DND-41 (cell line): ENCODE results near the gene MAGEA1.

Source experiments
- ATAC-seq: fragments of 200-7000 bp; cut with Tn5 transposase; 3 replicates; pipeline ENCODE4 v1.9.1; 2021; ENCODE audit warnings: low read depth; ENCODE audit not compliant: insufficient read depth
- DNase-seq: peaks from one replicate; pipeline ENCODE4 v3.0.0-alpha.2; 2020
- H2AFZ ChIP-seq: 2 replicates; pipeline ENCODE4 v1.6.0; 2012; ENCODE audit warnings: low read depth, low read length
- H3K27ac ChIP-seq: 2 replicates; pipeline ENCODE4 v1.5.1; 2012; ENCODE audit warnings: low read length, inconsistent platforms
- H3K27me3 ChIP-seq: fragments of 200-600 bp; sonication (generic); 2 replicates; pipeline ENCODE4 v1.6.0; 2012; ENCODE audit warnings: low read length, mild to moderate bottlenecking, inconsistent platforms; ENCODE audit not compliant: insufficient read depth, poor library complexity
- H3K36me3 ChIP-seq: 2 replicates; pipeline ENCODE4 v1.5.1; 2012; ENCODE audit warnings: low read length, inconsistent platforms; ENCODE audit not compliant: insufficient read depth
- H3K4me1 ChIP-seq: 2 replicates; pipeline ENCODE4 v1.5.1; 2012; ENCODE audit warnings: mild to moderate bottlenecking, low read length; ENCODE audit not compliant: insufficient read depth
- H3K4me2 ChIP-seq: 2 replicates; pipeline ENCODE4 v1.6.0; 2012; ENCODE audit warnings: mild to moderate bottlenecking, moderate library complexity, low read length, inconsistent platforms; ENCODE audit not compliant: insufficient read depth
- H3K4me3 ChIP-seq, 2 experiments: fragments of 200-600 bp in 1 of 2; shearing (Covaris generic) in 1 of 2; 2 replicates each; pipeline ENCODE4 v1.5.1; 2012 to 2016; ENCODE audit warnings: inconsistent platforms in 2 of 2, low read length in 2 of 2, mild to moderate bottlenecking in 2 of 2, low read depth in 1 of 2, moderate library complexity in 1 of 2
- H3K79me2 ChIP-seq: 2 replicates; pipeline ENCODE4 v1.6.0; 2012; ENCODE audit warnings: low read length, inconsistent platforms; ENCODE audit not compliant: insufficient read depth
- H3K9ac ChIP-seq: 2 replicates; pipeline ENCODE4 v1.6.0; 2012; ENCODE audit warnings: low read depth, mild to moderate bottlenecking, inconsistent platforms, low read length, moderate library complexity
- H3K9me3 ChIP-seq: 2 replicates; pipeline ENCODE4 v1.5.1; 2012; ENCODE audit warnings: low read length, moderate library complexity, mild to moderate bottlenecking, inconsistent platforms; ENCODE audit not compliant: insufficient read depth, severe bottlenecking
- H4K20me1 ChIP-seq: 2 replicates; pipeline ENCODE4 v1.6.0; 2012; ENCODE audit warnings: low read length; ENCODE audit not compliant: insufficient read depth
- CTCF ChIP-seq: IDR thresholded peaks from 2 replicates; pipeline ENCODE4 v1.5.1; 2012; ENCODE audit warnings: borderline replicate concordance, low read length, moderate library complexity, mild to moderate bottlenecking; ENCODE audit not compliant: poor library complexity, severe bottlenecking; ENCODE audit errors: extremely low read depth
- EZH2 ChIP-seq: IDR thresholded peaks from 3 replicates; pipeline ENCODE4 v1.6.1; 2012; ENCODE audit warnings: borderline replicate concordance, low read depth, mild to moderate bottlenecking, moderate library complexity, low read length, inconsistent platforms; ENCODE audit not compliant: severe bottlenecking

The MAGEA1 gene

GRCh38 chrX:153216926-153217325 lies 37.8 kb downstream of the MAGEA1 start:
- no peak overlapping the region for H3K9ac ChIP-seq
- no peaks in the 10 kb centered on the region for H4K20me1 ChIP-seq
- H2AFZ ChIP-seq, result no peak overlapping the region
- no peaks in the 10 kb centered on the region for H3K36me3 ChIP-seq
- no peaks in the 10 kb centered on the region for H3K79me2 ChIP-seq
- no peak overlapping the region for H3K4me2 ChIP-seq
- H3K4me1 ChIP-seq, result no peaks in the 10 kb centered on the region
- DNase-seq, result no peak
- H3K27ac ChIP-seq, result no peak overlapping the region
- H3K4me3 ChIP-seq, result no peak overlapping the region
- ATAC-seq, result no peak
- H3K9me3 ChIP-seq, result no peaks in the 10 kb centered on the region
- H3K27me3 ChIP-seq, result no peaks in the 10 kb centered on the region
- TF ChIP-seq CTCF, result no peak
- TF ChIP-seq EZH2, result no peak

- no peak overlapping the region for H3K4me3 ChIP-seq
- H3K36me3 ChIP-seq, result no peaks in the 10 kb centered on the region
- ATAC-seq, result no peak
- H3K79me2 ChIP-seq, result no peaks in the 10 kb centered on the region
- no peaks in the 10 kb centered on the region for H3K4me1 ChIP-seq
- H2AFZ ChIP-seq, result no peak overlapping the region
- H4K20me1 ChIP-seq, result no peaks in the 10 kb centered on the region
- no peak for DNase-seq
- no peak overlapping the region for H3K9ac ChIP-seq
- H3K27ac ChIP-seq, result no peak overlapping the region
- no peaks in the 10 kb centered on the region for H3K9me3 ChIP-seq
- H3K4me2 ChIP-seq, result no peak overlapping the region
- TF ChIP-seq CTCF, result no peak
- no peak for TF ChIP-seq EZH2
- H3K27me3 ChIP-seq, result no peaks in the 10 kb centered on the region
These were observed 46.5 kb downstream of the MAGEA1 start for GRCh38 chrX:153225438-153226098.

- Histone ChIP-seq H3K36me3 (no peaks in the 10 kb centered on the region), H3K4me2 (no peak overlapping the region)
These were observed 47.5 kb downstream of the MAGEA1 start for GRCh38 chrX:153226344-153227185.

More at GRCh38 chrX:153226344-153227185, 47.5 kb downstream of the MAGEA1 start:
- no peak for ATAC-seq
- Histone ChIP-seq H4K20me1 (no peaks in the 10 kb centered on the region), H3K27ac (no peak overlapping the region), H3K4me1 (no peaks in the 10 kb centered on the region), H3K9me3 (no peaks in the 10 kb centered on the region), H2AFZ (no peak overlapping the region), H3K79me2 (no peaks in the 10 kb centered on the region), H3K27me3 (no peaks in the 10 kb centered on the region), H3K4me3 (no peak overlapping the region), H3K9ac (no peak overlapping the region)
- no peak for TF ChIP-seq EZH2
- TF ChIP-seq CTCF, result no peak
- DNase-seq, result no peak
